ENCODE data around the gene DISP3.

DISP3 gene

GRCh38 chr1:11564237-11564636 is 85.3 kb downstream of the DISP3 start:
- Histone ChIP-seq H3K4me3 (ENCODE audit: low read depth, low read length) (no peak overlapping the region), H3K36me3 (no peaks in the 10 kb centered on the region), H3K4me1 (peaks cover 11% of the 10 kb centered on the region), H3K9me3 (no peaks in the 10 kb centered on the region), H3K27me3 (no peaks in the 10 kb centered on the region)
- TF ChIP-seq CTCF (IDR thresholded peaks at IDR 0.05; ENCODE audit: low read depth, low read length) = no peak
- no peak for DNase-seq

- TF ChIP-seq CTCF (IDR thresholded peaks at IDR 0.05; ENCODE audit: low read depth, low read length) = no peak
- no peaks in the 10 kb centered on the region for H3K27me3 ChIP-seq
- no peaks in the 10 kb centered on the region for H3K9me3 ChIP-seq
- no peaks in the 10 kb centered on the region for H3K36me3 ChIP-seq
- peaks cover 11% of the 10 kb centered on the region for H3K4me1 ChIP-seq
- DNase-seq = no peak
- no peak overlapping the region for H3K4me3 ChIP-seq (ENCODE audit: low read depth, low read length)
These were observed 87.3 kb downstream of the DISP3 start for GRCh38 chr1:11566042-11566850.

GRCh38 chr1:11567244-11568065 is 88.5 kb downstream of the DISP3 start:
- no peak for DNase-seq
- Histone ChIP-seq H3K4me1 (peaks cover 11% of the 10 kb centered on the region), H3K9me3 (no peaks in the 10 kb centered on the region), H3K36me3 (no peaks in the 10 kb centered on the region), H3K4me3 (ENCODE audit: low read depth, low read length) (no peak overlapping the region), H3K27me3 (no peaks in the 10 kb centered on the region)
- TF ChIP-seq CTCF (IDR thresholded peaks at IDR 0.05; ENCODE audit: low read depth, low read length) = no peak

- DNase-seq = no peak
- Histone ChIP-seq H3K36me3 (no peaks in the 10 kb centered on the region), H3K27me3 (no peaks in the 10 kb centered on the region), H3K4me3 (ENCODE audit: low read depth, low read length) (no peak overlapping the region), H3K9me3 (no peaks in the 10 kb centered on the region), H3K4me1 (peaks cover 7% of the 10 kb centered on the region)
- no peak for TF ChIP-seq CTCF (IDR thresholded peaks at IDR 0.05; ENCODE audit: low read depth, low read length)
These were observed 89.7 kb downstream of the DISP3 start for GRCh38 chr1:11568687-11569086.

GRCh38 chr1:11569551-11569950 is 90.6 kb downstream of the DISP3 start:
- H3K27me3 ChIP-seq = no peaks in the 10 kb centered on the region
- H3K36me3 ChIP-seq = no peaks in the 10 kb centered on the region
- TF ChIP-seq CTCF (IDR thresholded peaks at IDR 0.05; ENCODE audit: low read depth, low read length) = no peak
- H3K9me3 ChIP-seq = no peaks in the 10 kb centered on the region
- H3K4me3 ChIP-seq (ENCODE audit: low read depth, low read length) = no peak overlapping the region
- DNase-seq = no peak
- peaks cover under 1% of the 10 kb centered on the region for H3K4me1 ChIP-seq

GRCh38 chr1:11569954-11570353 is 91.0 kb downstream of the DISP3 start:
- H3K36me3 ChIP-seq = no peaks in the 10 kb centered on the region

More at GRCh38 chr1:11569954-11570353, 91.0 kb downstream of the DISP3 start:
- Histone ChIP-seq H3K27me3 (no peaks in the 10 kb centered on the region), H3K4me3 (ENCODE audit: low read depth, low read length) (no peak overlapping the region), H3K9me3 (no peaks in the 10 kb centered on the region), H3K4me1 (no peaks in the 10 kb centered on the region; the same call in 1 of the 2 replicates)
- TF ChIP-seq CTCF (IDR thresholded peaks at IDR 0.05; ENCODE audit: low read depth, low read length) = no peak
- no peak for DNase-seq
